SK-MEL-5 (cell line): ENCODE results near the gene MITF. TPM values are rescaled to one million over a fixed set of nuclear protein-coding genes. Genes with fewer than 3 reads are reported as not detected.

Source experiments
- DNase-seq: peaks from one replicate; pipeline ENCODE4 v3.0.0-alpha.2; 2016; ENCODE audit warnings: low read depth, low spot score
- in situ Hi-C: cut with HindIII; loops from 2 replicates; pipeline ENCODE4 v1.10.0; 2016; ENCODE audit warnings: low sequenced_read_pairs, high pct_unique_total_duplicates, low pct_unique_long_range_greater_than_20kb
- small RNA-seq, 2 experiments: library from RNA; depleted of rRNA; stranded (forward); fragments of <200 nt; gene quantifications; one replicate each; pipeline ENCODE3, GENCODE V24; 2014
- total RNA-seq: library from RNA; depleted of rRNA; stranded (reverse); fragments of >200 nt; shearing (Covaris generic); gene quantifications from 2 replicates; pipeline ENCODE4 v1.2.3, GENCODE V29; 2014

MITF gene
- total RNA-seq, 1 experiment from 2014 or later, result 768 TPM

DNA sequence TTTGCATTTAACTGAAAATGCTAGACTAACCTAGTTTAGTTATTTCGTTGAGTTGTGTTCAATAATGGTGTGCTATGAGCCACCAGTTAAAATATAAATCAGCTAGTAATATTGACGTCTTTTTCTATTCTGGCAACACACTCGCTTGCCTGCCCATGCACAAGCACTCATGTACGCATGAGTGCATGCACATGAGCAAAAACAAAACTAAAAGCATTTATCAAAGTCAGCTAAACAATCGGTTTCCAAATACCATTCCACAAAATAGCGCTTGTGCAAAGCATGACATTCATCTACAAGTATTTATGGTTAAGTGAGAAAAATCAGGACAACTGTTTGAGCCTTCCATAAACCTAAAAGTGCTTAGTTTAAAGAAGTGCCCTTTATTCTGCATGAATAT lies 247.2 kb downstream of the MITF start:
- in situ Hi-C loops, result no loop called here
- DNase-seq, result no peak

DNA sequence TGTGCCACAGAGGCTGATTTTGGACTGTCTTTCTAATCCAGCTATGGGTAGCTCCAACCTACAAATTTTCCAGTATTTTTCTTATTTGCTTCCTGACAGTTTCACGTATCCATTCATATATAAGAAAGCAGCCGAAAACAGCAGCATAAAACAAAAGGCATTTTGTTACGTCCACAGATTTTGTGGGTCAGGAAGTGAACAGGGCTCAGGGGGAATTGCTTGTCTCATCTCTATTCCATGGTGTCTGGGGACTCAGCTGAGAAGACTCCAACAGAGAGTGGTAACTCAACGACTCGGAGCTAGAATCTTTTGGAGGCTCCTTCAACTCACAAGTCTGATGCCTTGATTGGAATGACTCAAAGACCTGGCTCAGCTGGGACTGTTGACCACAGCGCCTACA lies 248.6 kb downstream of the MITF start:
- in situ Hi-C loops, result no loop called here
- DNase-seq, result peak; percentile 74

DNA sequence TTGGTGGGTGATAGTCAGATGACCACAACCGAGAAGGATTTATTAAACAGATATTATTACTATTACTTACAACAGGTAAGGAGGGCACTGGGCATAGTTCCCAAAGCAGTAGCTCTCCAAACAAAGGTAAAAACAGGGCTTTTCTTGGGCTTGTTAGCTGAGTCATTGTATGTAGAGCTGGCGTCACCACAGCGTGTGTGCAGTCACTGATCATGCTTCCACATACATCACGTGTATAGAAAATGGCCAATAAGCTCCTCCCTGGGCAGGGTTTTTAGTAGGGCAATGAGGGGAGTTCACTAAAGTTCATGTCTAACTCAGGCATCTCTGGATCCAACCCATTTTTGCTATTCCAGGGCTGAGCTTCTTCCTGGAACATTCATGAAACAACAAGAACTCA lies 254.5 kb downstream of the MITF start:
- no peak for DNase-seq

DNA sequence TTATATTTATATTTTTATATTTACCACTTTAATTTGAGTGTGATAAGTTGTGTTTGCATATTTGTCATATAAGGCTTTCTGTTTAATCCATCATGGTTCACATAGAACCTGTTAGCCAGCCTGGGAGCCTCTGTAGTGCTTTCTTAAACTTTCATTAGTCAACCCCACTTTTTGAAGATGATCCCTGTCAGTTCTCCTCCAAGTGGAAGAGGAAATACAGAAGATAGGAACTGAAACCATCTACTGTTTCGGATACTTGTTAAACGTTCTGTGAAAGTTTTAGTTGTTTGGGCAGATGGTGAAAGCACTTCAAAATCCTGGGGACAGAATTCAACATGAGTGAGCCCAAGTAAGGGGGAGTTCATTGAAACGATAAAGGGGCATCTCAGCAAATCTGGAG lies 255.7 kb downstream of the MITF start:
- no peak for DNase-seq
- in situ Hi-C loops, result no loop called here

More for the DNA sequence above, 254.5 kb downstream of the MITF start:
- in situ Hi-C loops, result no loop called here

DNA sequence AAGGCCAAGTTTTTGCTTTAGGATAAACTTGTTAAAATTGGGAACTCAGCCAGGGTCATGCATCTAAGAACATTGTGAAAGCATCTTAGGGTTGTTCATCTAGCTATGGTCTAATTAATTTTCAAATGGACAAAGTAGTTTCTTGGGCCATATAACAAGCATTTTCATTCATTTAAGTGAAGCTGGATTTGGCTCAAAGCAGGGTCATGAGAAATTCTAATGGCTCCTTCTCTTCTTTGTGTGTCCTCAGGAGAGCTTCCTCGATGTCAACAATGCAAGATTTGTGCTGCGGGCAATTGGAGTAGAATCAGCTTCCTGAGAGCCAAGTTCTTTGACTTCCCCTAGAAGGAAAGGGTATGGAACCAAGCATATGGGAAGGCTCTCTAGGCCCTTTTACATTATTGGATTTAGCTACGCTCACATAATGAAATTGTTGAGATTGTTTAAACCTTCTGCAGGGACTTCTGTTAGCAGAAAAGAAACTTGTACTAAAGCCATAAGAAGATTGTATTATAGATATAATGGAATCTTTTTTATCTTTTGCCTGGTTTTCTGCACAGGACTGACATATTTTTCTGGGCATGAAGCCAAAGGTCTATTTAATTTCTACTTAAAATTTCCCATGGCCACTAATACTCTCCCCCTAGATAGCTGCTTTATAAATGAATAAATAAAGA lies 258.5 kb downstream of the MITF start:
- in situ Hi-C loops, result no loop called here
- peak; percentile 99 for DNase-seq

DNA sequence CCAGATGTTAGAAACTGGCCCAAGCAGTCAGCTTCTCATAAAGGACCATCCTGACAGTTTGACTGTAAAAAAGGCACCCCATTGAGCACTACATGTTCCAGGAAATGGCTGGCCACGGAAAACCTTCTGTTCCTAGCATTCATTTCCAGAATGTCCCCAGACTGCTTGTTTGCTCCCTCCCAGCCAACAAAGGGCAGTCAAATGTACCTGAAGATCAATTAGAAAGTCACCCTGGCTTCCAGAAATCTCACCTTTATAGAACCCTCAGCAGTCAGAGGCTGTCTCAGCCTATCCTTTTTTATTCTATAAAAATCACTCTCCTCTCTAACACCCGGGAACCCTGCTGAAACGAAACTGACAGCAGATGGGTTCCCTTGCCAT lies 259.5 kb downstream of the MITF start:
- DNase-seq, result no peak
- in situ Hi-C loops, result no loop called here

DNA sequence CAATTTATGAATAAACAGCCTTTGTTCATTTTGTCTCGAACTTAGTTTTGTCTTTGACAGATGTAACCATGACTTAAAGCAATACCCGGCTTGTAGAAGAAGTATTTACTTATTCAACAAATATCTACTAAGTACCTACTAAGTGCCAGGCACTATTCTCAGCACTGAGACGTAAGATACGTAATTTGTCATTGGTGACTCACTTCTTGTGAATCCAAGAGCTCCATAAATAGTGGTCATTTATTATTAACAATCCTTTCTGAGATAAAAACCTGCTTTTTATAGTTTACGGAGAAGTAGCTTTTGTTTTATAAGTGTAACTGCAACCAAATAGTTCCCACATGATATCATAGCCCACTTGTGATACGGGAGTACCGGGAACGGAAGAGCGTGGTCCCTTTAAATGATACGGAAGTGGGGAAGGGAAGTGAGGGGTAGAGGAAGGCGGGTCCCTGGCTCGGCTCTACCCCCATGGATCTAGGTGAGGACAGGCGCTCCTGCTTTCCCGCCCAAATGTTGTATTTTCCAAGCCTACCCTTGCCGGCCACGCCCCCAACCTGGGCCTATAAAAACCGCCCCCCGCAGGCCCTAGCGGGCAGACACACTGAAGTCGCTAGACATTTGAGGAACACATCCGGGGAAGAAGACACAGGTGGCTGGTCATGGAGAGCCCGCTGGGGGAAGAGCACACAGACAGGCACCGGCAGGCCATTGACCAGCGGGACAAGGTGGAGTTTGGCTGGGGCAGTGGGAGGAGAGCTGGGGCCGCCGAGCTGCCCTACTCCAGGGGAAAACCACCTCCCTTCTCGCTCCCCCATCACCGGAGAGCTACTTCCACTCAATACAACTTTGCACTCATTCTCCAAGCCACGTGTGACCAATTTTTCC lies 260.1 kb downstream of the MITF start, which contains the start of gene SAMMSON:
TSS of gene SAMMSON (plus strand) at position 594 of the 888 bp plus-strand sequence.
- in situ Hi-C loops, result no loop called here
- peak; percentile 99 for DNase-seq

DNA sequence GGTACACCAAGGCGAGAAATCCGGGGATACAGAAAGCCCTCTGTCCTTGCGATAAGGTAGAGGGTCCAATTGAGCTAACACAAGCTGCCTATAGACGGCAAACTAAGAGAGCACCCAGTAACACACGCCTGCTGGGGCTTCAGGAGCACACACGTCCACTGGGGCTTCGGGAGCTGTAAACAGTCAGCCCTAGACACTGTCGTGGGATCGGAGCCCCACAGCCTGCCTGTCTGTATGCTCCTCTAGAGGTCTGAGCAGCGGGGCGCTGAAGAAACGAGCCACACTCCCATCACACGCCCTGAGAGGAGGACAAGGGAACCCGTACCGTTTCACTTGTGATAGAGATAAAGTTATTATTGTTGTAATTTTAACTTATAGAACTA lies 260.8 kb downstream of the MITF start:
- in situ Hi-C loops, result no loop called here
- DNase-seq, result no peak

DNA sequence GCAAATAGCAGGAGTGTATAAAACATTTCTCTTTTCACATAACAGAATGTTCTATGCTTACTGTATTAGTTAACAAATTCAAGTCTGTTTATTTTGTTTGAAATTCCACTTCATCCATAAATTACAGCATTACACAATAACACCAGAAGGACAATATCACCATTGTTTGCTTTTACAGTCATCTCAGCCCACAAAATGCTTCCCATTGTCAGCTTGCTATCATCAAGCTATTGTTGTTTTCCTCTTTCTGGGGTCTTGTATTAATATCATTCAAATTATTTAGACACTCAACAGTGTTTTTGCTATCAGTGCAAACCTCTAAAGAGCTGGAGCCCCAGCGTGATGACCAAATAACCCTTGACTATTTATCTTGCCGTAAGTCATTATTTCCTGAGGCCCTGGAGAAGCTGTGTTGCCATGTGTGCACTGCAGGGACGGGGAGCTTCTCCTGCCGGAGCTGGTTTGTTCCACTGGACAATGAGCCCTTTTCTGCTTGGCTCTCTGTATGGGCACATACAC lies 261.4 kb downstream of the MITF start:
- DNase-seq, result peak; percentile 93
- in situ Hi-C loops, result no loop called here

DNA sequence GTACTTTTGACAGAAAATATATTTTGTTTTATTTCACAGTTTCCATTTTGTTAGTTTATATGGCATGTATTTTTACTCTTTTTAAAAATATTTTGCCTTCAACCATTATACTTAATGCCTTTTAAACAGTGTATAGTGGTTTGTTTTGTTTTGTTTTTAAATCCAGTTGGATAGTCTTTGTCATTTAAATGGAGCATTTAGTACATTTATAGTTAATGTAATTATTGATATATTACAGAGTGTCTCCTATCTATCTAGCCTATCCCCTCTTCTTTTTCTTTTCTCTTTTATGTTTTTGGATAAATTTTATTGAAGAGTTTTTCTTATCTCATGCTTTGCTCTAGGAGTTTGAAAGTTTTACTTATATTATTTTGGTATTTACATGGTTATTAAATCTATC lies 263.9 kb downstream of the MITF start:
- in situ Hi-C loops, result no loop called here
- no peak for DNase-seq

DNA sequence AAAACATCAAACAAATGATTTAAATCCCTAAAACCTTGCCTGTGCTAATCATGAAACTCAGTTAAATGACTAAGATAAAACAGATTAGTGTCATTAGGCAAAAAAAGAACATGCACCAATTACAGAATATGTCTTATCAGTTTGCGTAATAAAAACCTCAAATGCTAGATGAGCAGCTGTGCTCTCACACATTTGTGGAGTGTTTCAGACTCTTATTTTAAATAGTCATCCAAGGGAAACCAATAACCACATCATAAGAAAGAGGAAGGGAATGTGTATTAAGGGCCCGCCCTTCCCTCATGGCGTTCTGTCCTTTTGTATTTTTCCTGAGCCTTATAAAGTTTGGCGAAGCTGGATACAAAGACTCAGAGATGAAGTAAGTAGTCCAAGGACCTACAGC lies 266.8 kb downstream of the MITF start:
- no peak for DNase-seq
- in situ Hi-C loops, result no loop called here

DNA sequence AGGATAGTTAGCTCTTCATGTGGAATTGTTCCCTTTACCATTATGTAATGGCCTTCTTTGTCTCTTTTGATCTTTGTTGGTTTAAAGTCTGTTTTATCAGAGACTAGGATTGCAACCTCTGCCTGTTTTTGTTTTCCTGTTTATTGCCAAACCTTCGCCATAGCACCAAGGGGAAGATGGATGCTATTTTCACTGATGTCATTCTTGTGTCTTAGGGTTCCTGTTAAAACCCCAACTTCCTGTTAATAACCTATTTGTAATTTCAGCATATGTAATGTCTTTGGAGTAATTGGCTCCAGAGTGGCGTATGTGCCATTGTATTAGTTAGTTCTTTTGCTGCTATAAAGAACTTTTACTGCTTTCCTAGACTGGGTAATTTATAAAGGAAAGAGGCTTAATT lies 271.1 kb downstream of the MITF start:
- in situ Hi-C loops, result no loop called here
- no peak for DNase-seq

DNA sequence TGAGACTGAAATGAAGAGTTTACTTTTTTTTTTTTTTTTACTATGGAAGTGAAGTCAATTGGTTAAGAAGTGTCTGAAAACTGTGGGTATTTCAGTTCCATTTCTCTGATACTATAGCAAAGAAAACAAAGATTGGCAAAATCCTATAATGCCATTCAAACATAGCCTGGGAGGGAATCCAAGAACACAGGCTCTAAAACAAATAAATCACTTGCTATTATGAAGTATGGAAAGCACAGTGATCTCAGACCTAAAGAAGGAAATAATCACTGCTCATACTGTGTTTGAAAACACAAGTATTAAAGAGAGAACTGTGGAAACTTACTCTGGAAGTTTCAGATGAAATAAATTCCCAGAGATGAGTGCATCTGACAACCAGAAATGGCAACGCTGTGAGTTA lies 272.3 kb downstream of the MITF start:
- in situ Hi-C loops, result no loop called here
- no peak for DNase-seq

Small RNA genes lying within 50 kb of the gene (small RNA-seq; reads per million reads assigned to genes)
- 0 reads per million in 2 experiments for gene RN7SL418P
